ENCODE data around the gene PIN1.
"Not testable (repeated sequence)": the region's sequence is repeated elsewhere in the genome, so short reads cannot be mapped to it uniquely, and the experiment has no call there.

Gene PIN1

GRCh38 chr19:9834726-9835506 is at the start of gene PIN1:
PIN1 (plus strand) TSS chr19:9835318; CDS start chr19:9835345, 27 bp downstream.
- DNase-seq, result peak; percentile 99

DNA sequence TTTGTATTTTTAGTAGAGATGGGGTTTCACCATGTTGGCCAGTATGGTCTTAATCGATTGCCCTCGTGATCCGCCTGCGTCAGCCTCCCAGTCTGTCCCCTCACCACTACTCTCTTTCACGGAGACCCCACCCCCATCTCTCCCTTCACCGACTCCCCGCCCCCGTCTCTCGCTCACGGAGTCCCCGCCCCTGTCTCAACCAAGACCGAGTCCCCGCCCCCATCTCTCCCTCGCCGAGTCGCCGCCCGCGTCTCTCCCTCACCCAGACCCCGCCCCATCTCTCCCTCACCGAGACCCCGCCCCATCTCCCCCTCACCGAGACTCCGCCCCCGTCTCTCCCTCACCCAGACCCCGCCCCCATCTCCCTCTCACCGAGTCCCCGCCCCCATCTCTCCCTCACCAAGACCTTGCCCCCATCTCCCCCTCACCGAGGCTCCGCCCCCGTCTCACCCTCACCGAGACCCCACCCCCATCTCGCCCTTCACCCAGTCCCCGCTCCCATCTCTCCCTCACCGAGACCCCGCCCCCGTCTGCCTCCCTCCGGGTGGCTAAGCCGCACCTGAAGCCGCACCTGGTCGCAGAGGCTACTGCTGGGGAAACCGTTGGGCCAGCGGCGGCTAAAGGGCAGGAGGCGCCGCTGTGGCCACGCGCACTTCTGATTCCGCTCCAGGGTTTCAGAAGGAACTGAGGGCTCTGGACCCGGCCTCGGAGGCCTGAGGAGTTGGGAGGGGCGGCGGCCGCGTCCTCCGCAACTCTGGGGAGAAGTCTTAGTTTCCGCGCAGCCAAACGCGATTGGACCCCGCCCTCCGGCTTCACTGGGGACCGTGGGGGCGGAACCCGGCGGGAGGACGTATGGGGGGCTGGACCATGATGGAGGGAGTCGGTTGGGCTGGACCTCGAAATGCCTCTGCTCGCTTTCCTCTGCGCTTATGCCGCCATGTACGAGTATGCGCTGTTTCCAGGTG is 49.5 kb upstream of the PIN1 start:
- DNase-seq, result peak; percentile 96 to 97

DNA sequence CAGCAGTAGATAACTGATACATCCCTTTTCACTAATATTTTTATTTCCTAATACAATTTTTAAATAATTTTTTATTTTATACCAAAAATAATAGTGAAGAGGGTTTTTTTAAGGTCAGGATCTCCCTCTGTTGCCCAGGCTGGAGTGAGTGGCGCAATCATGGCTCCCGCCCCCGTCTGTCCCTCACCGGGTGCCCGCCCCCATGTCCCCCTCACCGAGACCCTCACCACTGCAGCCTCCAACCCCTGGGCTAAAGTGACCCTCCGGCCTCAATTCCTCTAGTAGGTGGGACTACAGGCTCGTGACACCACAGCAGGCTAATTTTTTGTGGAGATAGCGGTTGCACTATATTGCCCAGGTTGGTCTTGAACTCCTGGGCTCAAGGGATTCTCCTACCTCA is 48.8 kb upstream of the PIN1 start:
- no peak for DNase-seq

DNA sequence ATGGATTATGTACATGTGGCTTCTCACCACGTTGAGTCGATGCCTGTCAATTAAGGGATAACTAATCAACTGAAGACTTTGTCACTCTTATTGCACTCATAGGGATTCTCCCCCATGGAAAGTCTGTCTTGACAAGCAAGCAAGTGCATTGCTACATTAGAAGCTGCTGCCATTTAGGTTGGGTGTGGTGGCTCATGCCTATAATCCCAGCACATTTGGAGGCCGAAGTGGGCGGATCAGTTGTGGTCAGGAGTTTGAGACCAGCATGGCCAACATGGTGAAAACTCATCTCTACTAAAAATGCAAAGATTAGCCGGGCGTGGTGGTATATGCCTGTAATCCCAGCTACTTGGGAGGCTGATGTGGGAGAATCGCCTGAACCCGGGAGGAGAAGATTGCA is 48.3 kb upstream of the PIN1 start:
- DNase-seq, result no peak

DNA sequence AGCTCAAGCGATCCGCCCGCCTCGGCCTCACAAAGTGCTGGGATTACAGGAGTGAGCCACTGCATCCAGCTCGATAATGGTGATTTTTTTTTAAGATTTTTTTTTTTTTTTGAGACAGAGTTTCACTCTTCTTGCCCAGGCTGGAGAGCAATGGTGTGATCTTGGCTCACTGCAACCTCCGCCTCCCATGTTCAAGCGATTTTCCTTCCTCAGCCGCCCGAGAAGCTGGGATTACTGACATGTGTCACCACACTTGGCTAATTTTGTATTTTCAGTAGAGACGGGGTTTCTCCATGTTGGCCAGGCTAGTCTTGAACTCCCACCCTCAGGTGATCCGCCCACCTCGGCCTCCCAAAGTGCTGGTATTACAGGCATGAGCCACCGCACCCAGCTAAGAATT is 46.5 kb upstream of the PIN1 start:
- not testable (repeated sequence) for DNase-seq

DNA sequence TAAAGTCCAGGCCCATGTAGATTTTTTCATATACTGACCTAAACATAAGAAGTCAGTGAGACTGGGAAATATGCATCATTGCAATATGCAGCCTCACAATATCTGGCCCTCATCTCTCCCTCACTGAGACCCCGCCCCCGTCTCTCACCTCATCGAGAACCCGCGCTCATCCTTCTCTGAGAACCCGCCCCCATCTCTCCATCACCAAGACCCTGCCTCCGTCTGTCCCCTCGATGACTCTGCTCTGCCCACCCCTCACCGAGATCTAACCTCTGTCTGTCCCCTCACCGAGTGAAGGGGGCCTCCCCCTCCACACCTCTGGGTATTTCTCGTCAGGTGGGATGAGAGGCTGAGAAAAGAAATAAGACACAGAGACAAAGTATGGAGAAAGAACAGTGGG is 46.1 kb upstream of the PIN1 start:
- DNase-seq, result no peak

DNA sequence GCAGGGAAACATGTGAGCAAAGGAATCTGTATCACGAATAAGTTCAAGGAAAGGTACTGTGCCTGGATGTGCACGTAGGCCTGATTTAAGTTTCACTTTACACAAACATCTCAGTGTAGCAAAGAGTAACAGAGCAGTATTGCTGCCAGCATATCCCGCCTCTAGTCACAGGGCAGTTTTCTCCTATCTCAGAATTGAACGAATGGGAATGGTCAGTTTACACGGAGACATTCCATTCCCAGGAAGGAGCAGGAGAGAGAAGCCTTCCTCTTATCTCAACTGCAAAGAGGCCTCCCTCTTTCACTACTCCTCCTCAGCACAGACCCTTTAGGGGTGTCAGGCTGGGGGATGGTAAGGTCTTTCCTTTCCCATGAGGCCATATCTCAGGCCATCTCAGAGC is 45.5 kb upstream of the PIN1 start:
- not testable (repeated sequence) for DNase-seq

GRCh38 chr19:9791073-9791367 is 44.1 kb upstream of the PIN1 start:
- DNase-seq, result not testable (repeated sequence)

GRCh38 chr19:9791552-9792205 is 43.4 kb upstream of the PIN1 start:
- peak; percentile 95 to 97 for DNase-seq

DNA sequence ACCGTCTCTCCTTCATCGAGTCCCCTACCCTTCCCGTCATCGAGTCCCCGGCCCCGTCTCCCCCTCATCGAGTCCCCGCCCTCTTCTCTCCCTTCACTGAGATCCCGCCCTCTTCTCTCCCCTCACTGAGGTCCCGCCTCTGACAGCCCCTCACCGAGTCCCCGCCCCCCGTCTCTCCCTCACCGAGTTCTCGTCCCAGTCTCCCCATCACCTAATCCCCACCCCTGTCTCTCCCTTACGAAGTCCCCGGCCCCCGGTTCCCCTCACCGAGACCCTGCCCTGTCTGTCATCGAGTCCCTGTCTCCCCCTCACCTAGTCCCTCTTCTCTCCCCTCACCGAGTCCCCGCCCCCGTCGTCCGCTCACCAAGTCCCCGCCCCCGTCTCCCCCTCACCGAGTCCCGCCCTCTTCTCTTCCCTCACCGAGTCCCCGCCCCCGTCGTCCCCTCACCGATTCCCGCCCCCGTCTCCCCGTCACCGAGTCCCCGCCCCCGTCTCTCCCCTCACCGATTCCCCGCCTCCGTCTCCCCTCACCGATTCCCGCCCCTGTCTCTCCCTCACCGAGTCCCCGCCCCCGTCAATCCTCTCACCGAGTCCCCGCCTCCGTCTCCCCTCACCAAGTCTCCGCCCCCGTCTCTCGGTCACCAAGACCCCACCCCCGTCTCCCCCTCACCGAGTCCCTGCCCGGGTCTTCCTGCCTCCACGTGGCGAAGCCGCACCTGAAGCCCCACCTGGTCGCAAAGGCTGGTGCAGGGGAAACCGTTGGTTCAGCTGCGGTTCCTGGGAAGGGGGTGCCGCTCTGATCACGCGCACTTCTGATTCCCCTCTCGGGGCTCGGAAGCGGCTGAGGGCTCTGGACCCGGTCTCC is 42.7 kb upstream of the PIN1 start:
- DNase-seq, result peak; percentile 95 to 96

GRCh38 chr19:9793071-9793591 is 42.0 kb upstream of the PIN1 start:
- DNase-seq, result peak; percentile 75 to 80

DNA sequence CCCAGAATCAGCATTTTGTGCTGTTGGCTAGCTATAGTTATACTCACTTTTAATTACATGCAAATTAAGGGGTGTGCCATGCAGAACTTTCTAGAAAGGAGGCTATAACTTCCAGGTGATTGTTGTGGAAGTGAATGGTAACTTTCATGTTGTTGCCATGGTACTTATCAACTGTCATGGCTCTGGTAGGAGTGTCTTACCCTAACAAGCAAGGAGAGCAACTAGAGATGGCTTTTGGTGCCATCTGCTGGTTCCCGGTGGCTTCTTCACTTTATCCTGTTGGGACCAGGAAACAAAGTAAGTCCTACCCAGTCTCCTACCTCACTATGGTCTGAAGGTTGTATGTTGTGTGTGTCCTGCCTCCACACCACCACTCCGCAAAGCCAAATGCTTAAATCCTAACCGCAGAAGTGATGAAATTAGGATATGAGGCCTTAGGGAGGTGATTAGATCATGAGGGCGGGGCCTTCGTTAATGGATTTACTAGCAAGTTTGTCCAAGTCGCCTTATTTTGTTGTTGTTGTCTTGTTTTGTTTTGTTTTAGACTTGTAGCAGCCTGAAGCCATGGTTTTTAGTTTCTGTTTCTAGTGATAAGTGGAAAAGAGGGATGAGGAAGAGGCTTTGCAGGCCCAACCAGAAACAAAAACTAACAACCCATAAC is 38.9 kb upstream of the PIN1 start:
- peak; percentile 94 to 95 for DNase-seq

- no peak for DNase-seq
Measured at GRCh38 chr19:9797871-9798270, 37.2 kb upstream of the PIN1 start.

GRCh38 chr19:9799162-9799561 is 36.0 kb upstream of the PIN1 start:
- no peak for DNase-seq

- DNase-seq, result no peak
Measured at GRCh38 chr19:9801976-9802375, 33.1 kb upstream of the PIN1 start.

- no peak for DNase-seq
Measured at GRCh38 chr19:9806803-9807202, 28.3 kb upstream of the PIN1 start.

GRCh38 chr19:9808855-9809824 is 26.0 kb upstream of the PIN1 start:
- peak; percentile 47 to 68 for DNase-seq

DNA sequence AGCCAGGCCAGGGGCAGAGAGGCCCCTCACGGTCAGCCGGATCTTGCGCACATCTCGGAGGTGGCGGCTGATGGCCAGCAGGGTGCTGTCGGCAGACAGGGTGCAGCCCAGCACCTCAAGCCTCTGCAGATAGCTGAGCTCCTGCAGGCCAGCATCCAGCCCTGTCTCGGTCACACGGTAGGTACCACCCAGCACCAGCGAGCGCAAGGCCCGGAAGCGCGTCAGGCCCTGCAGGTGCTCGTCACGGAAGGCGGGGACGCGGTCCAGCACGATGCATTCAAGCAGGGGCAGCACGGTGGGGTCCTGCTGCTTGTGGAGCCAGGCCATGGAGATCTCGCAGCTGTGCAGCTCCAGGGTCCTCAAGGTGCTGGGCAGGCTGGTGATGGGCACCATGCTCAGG is 24.0 kb upstream of the PIN1 start:
- no peak for DNase-seq

DNA sequence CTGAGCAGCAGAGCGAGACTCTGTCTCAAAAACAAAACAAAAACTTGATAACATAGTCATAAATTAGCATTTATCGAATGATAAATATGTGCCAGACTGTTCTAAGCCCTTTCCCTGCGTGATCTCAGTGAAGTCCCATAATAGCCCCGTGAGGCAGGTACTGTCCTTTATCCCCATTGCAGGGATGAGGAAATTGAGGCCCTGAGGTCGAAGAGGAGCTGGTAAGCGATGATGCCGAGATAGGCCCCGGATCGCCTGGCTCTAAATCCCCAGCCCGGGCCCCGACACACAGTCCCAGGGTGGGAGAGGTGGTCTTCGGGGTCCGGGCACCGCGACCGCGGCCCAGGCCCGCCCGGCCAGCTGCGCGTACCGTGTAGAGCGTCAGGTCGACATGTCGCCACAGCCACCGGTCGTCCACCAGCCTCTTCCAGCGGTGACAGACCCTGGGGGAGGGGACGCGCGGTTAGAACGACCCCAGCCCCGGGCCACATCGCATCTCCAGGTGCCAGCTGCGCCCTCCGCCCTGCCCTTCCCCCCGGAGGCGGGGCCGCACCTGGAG is 16.9 kb upstream of the PIN1 start:
- DNase-seq, result peak in 1 of 2 donors; percentile 15

Measured in CD4-positive, alpha-beta T cell treated with Interleukin-4 for 1 hour (primary cell).